IPS-18c (cell line): ENCODE measurements around the gene PAX9.

Source experiments
- H3K4me3 ChIP-seq: 2 replicates; pipeline ENCODE4 v1.7.0; 2013; ENCODE audit warnings: low read depth, mild to moderate bottlenecking, low read length, moderate library complexity; ENCODE audit not compliant: insufficient read depth
- H3K9me3 ChIP-seq: one replicate; pipeline ENCODE4 v1.6.1; 2013; ENCODE audit warnings: mild to moderate bottlenecking, low read length, moderate library complexity; ENCODE audit not compliant: control insufficient read depth, insufficient read depth

The PAX9 gene

GRCh38 chr14:36701132-36701531 lies 39.5 kb downstream of the PAX9 start:
- Histone ChIP-seq H3K9me3 (no peaks in the 10 kb centered on the region), H3K4me3 (no peak overlapping the region)

GRCh38 chr14:36702474-36702873 lies 40.8 kb downstream of the PAX9 start:
- no peaks in the 10 kb centered on the region for H3K9me3 ChIP-seq
- no peak overlapping the region for H3K4me3 ChIP-seq

- Histone ChIP-seq H3K9me3 (no peaks in the 10 kb centered on the region), H3K4me3 (no peak overlapping the region)
Observed at GRCh38 chr14:36707570-36707969, 45.9 kb downstream of the PAX9 start.

GRCh38 chr14:36713960-36714703 lies 52.5 kb downstream of the PAX9 start:
- H3K4me3 ChIP-seq = no peak overlapping the region
- H3K9me3 ChIP-seq = no peaks in the 10 kb centered on the region

GRCh38 chr14:36716614-36717184 lies 55.0 kb downstream of the PAX9 start:
- Histone ChIP-seq H3K9me3 (no peaks in the 10 kb centered on the region), H3K4me3 (no peak overlapping the region)

- Histone ChIP-seq H3K9me3 (no peaks in the 10 kb centered on the region), H3K4me3 (no peak overlapping the region)
Observed at GRCh38 chr14:36717363-36717762, 55.7 kb downstream of the PAX9 start.

GRCh38 chr14:36718216-36718615 lies 56.6 kb downstream of the PAX9 start:
- Histone ChIP-seq H3K9me3 (no peaks in the 10 kb centered on the region), H3K4me3 (no peak overlapping the region)

- no peaks in the 10 kb centered on the region for H3K9me3 ChIP-seq
- H3K4me3 ChIP-seq = no peak overlapping the region
Observed at GRCh38 chr14:36719823-36720222, 58.2 kb downstream of the PAX9 start.

GRCh38 chr14:36720657-36721056 lies 59.0 kb downstream of the PAX9 start:
- no peaks in the 10 kb centered on the region for H3K9me3 ChIP-seq
- no peak overlapping the region for H3K4me3 ChIP-seq

GRCh38 chr14:36721877-36722276 lies 60.2 kb downstream of the PAX9 start:
- no peaks in the 10 kb centered on the region for H3K9me3 ChIP-seq
- no peak overlapping the region for H3K4me3 ChIP-seq

- no peaks in the 10 kb centered on the region for H3K9me3 ChIP-seq
- no peak overlapping the region for H3K4me3 ChIP-seq
Observed at GRCh38 chr14:36723530-36723929, 61.9 kb downstream of the PAX9 start.

- Histone ChIP-seq H3K9me3 (no peaks in the 10 kb centered on the region), H3K4me3 (no peak overlapping the region)
Observed at GRCh38 chr14:36724162-36724561, 62.5 kb downstream of the PAX9 start.

- H3K4me3 ChIP-seq = no peak overlapping the region
Observed at GRCh38 chr14:36726128-36726527, 64.5 kb downstream of the PAX9 start.

More at GRCh38 chr14:36726128-36726527, 64.5 kb downstream of the PAX9 start:
- H3K9me3 ChIP-seq = no peaks in the 10 kb centered on the region
